Mesothelial cell of epicardium (in vitro differentiated cells): ENCODE data around the gene HS6ST2. TPM values are rescaled to one million over a fixed set of nuclear protein-coding genes. Genes with fewer than 3 reads are reported as not detected.

Experiments used
- DNase-seq, 2 experiments: peaks; one replicate each; pipeline ENCODE4 v3.0.0; 2021; ENCODE audit warnings: low spot score in 2 of 2; ENCODE audit not compliant: unreplicated experiment in 2 of 2
- H3K27ac Mint-ChIP-seq: 2 replicates; pipeline ENCODE4 v1.8.0; 2021; ENCODE audit warnings: mixed read lengths
- H3K27me3 Mint-ChIP-seq: 2 replicates; pipeline ENCODE4 v1.8.0; 2021; ENCODE audit warnings: low read depth, mixed read lengths
- H3K36me3 Mint-ChIP-seq: 2 replicates; pipeline ENCODE4 v1.8.0; 2021; ENCODE audit warnings: mixed read lengths
- H3K4me1 Mint-ChIP-seq: 2 replicates; pipeline ENCODE4 v1.8.0; 2021; ENCODE audit warnings: mixed read lengths
- H3K4me3 Mint-ChIP-seq: 2 replicates; pipeline ENCODE4 v1.8.0; 2021; ENCODE audit warnings: mild to moderate bottlenecking, moderate library complexity, mixed read lengths
- H3K9me3 Mint-ChIP-seq: 2 replicates; pipeline ENCODE4 v1.8.0; 2021; ENCODE audit warnings: mixed read lengths
- CTCF ChIP-seq: fragments of 200-600 bp; sonication (generic); IDR thresholded peaks from one replicate; pipeline ENCODE4 v1.5.0; 2021; ENCODE audit warnings: antibody characterized with exemption; ENCODE audit not compliant: unreplicated experiment
- total RNA-seq: library from RNA; stranded (reverse); gene quantifications from 3 replicates; pipeline ENCODE4 v1.2.1, GENCODE V29; 2021

The HS6ST2 gene
- total RNA-seq, 1 donor from 2014 or later = 20.2 TPM

DNA sequence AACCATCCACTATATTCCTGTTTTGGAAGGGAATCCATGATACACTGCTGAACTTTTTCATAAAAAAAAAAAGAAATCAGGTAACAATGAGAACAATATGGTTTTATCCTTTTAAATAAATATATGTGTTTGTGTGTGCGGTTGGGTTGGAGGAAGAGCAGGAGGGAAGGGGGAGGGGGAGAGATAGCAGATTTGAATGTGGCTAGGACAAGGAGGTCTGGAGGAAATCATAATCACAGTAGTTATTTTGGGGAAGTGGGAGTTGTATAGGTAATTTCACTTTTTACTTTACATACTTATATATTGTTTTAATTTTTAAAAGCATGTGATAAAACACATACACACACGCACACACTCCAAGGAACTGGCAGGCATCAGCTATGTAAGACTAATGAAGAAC is 335.1 kb downstream of the HS6ST2 start:
- H3K4me1 Mint-ChIP-seq = no peaks in the 10 kb centered on the region
- no peaks in the 10 kb centered on the region for H3K27me3 Mint-ChIP-seq
- no peak overlapping the region for H3K4me3 Mint-ChIP-seq
- TF ChIP-seq CTCF = no peak
- H3K9me3 Mint-ChIP-seq = no peaks in the 10 kb centered on the region
- no peak for DNase-seq
- no peaks in the 10 kb centered on the region for H3K36me3 Mint-ChIP-seq
- H3K27ac Mint-ChIP-seq = no peak overlapping the region

DNA sequence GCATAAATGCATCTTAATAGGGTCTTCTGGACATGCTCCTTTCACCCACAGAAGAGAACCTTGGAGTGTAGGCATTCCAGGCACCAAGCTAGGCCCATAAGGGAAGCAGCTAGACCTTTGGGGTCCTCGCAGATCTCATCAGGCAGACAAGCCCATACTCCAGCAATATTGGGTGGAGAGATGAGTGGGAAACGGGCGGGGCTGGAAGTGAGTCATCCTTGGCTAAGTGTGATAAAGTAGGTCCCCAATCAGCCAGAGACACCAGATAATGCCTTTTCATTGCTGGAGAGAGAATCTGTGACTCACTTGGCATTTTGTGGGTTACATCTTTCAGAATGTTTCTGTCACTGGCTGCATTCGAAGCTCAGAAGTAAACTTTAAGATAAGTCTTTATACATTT is 336.3 kb downstream of the HS6ST2 start:
- no peaks in the 10 kb centered on the region for H3K36me3 Mint-ChIP-seq
- no peaks in the 10 kb centered on the region for H3K4me1 Mint-ChIP-seq
- TF ChIP-seq CTCF = no peak
- H3K27me3 Mint-ChIP-seq = no peaks in the 10 kb centered on the region
- no peak overlapping the region for H3K4me3 Mint-ChIP-seq
- H3K27ac Mint-ChIP-seq = no peak overlapping the region
- DNase-seq = no peak
- no peaks in the 10 kb centered on the region for H3K9me3 Mint-ChIP-seq

DNA sequence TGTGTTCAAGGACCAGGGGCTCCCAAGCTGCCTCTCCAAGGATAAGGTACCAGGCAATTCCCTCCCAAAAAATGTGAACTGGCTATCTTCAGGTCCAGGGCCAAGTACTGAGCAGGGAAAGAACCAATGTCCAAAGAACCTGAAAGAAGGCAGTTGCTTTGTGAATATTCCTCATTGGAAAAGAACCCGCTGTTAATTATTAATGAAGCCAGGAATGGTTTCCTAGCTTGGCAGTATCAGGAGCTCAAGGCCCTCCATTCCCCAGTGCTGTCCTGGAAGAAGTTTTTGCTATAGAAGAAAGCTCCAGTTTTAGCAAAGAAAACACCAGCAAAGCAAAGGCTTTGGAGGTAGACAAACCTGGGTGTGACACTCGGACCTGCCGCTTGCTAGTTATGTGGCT is 339.6 kb downstream of the HS6ST2 start:
- H3K36me3 Mint-ChIP-seq = no peaks in the 10 kb centered on the region
- no peak for TF ChIP-seq CTCF
- no peak for DNase-seq
- H3K4me3 Mint-ChIP-seq = no peak overlapping the region
- no peaks in the 10 kb centered on the region for H3K27me3 Mint-ChIP-seq
- H3K9me3 Mint-ChIP-seq = no peaks in the 10 kb centered on the region
- no peak overlapping the region for H3K27ac Mint-ChIP-seq
- peaks cover 14% of the 10 kb centered on the region for H3K4me1 Mint-ChIP-seq

DNA sequence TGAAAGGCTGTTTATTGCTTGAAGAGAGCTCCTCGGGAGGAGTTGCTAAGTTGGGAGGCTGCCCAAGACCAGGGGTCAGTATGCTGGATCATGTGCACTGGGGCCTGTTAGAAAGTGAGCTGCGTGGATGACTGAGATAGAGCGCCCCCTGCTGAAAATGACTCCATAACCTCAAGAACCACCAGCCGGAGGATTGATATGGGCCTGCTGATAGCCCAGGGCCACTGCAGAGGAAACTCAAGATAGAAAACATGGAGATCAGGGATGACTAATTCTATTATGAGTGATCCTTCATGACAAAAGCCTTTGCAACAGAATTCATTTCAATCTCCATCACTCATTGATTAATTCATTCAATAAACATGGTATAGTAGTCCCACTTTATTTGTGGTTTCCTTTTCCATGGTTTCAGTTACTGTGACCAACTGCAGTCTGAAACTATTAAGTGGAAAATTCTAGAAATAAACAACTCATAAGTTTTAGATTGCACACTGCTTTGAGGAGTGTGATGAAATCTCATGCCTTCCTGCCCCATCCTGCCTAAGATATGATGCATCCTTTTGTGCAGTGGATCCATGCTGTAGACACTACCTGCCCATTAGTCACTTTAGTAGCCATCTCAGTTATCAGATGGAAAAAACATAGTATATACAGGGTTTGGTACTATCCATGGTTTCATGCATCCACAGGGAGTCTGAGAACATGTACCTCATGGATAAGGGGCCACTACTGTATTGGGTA is 342.9 kb downstream of the HS6ST2 start:
- H3K4me3 Mint-ChIP-seq = no peak overlapping the region
- DNase-seq = peak; percentile 24 to 59
- no peaks in the 10 kb centered on the region for H3K9me3 Mint-ChIP-seq
- no peaks in the 10 kb centered on the region for H3K36me3 Mint-ChIP-seq
- peak; percentile 53 for TF ChIP-seq CTCF
- peak overlapping the region; percentile 78 for H3K27ac Mint-ChIP-seq
- H3K4me1 Mint-ChIP-seq = peaks cover 25% of the 10 kb centered on the region
- no peaks in the 10 kb centered on the region for H3K27me3 Mint-ChIP-seq

DNA sequence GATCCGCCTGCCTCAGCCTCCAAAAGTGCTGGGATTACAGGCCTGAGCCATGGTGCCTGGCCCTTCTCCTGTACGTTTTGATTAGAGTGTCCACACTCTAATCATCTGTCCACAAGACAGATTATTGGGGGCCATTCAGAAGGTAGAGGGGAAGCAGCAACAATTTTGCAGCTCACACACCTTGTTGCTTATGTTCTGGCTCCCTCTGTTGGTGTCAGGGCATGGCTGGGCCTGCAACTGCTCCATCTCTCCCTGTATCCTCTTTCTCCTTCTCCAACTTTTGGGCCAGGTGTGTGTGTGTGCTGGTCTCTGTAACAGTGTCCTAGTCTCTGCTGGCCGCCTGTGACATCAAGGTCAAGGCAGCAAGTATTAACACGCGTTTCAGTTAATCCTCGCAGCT is 344.1 kb downstream of the HS6ST2 start:
- Mint-ChIP-seq H3K36me3 (no peaks in the 10 kb centered on the region), H3K4me3 (no peak overlapping the region), H3K27me3 (no peaks in the 10 kb centered on the region), H3K4me1 (peaks cover 36% of the 10 kb centered on the region), H3K9me3 (no peaks in the 10 kb centered on the region), H3K27ac (no peak overlapping the region)
- no peak for DNase-seq
- TF ChIP-seq CTCF = no peak
